ENCODE data around the gene OR5A2. TPM values are rescaled to one million over a fixed set of nuclear protein-coding genes. Genes with fewer than 3 reads are reported as not detected.
"Not testable (repeated sequence)": the region's sequence is repeated elsewhere in the genome, so short reads cannot be mapped to it uniquely, and the experiment has no call there.

OR5A2 gene
- polyA plus RNA-seq, 4 donors: 0.05 TPM; not detected in 3

- DNase-seq (ENCODE audit: low read depth in 4 of 4, low spot score in 3 of 4): no peak
Observed at GRCh38 chr11:59400461-59401261, 25.6 kb downstream of the OR5A2 start.

DNA sequence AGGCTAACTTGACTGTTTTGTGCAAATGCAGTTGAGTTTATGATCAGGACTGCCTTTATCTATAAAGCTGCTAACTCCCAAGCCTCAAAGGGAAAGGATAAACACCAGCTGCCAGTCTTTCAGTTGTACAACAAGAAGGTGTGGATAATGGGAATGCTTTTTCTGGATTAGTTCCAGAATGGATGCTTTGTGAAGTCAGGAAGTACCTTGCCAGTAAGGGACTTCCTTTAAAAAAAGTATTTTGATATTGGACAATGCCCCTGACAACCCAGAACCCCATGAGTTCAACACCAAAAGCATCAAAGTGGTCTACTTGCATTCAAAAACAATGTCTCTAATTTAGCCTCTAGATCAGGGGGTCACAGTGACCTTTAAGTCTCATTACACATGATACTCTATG lies 32.0 kb downstream of the OR5A2 start:
- DNase-seq (ENCODE audit: low read depth in 4 of 4, low spot score in 3 of 4): no peak

GRCh38 chr11:59380263-59381059 lies 45.8 kb downstream of the OR5A2 start:
- DNase-seq (ENCODE audit: low read depth in 4 of 4, low spot score in 3 of 4): no peak

- DNase-seq (ENCODE audit: low read depth in 4 of 4, low spot score in 3 of 4): not testable (repeated sequence)
Observed at GRCh38 chr11:59372324-59372723, 53.9 kb downstream of the OR5A2 start.

DNA sequence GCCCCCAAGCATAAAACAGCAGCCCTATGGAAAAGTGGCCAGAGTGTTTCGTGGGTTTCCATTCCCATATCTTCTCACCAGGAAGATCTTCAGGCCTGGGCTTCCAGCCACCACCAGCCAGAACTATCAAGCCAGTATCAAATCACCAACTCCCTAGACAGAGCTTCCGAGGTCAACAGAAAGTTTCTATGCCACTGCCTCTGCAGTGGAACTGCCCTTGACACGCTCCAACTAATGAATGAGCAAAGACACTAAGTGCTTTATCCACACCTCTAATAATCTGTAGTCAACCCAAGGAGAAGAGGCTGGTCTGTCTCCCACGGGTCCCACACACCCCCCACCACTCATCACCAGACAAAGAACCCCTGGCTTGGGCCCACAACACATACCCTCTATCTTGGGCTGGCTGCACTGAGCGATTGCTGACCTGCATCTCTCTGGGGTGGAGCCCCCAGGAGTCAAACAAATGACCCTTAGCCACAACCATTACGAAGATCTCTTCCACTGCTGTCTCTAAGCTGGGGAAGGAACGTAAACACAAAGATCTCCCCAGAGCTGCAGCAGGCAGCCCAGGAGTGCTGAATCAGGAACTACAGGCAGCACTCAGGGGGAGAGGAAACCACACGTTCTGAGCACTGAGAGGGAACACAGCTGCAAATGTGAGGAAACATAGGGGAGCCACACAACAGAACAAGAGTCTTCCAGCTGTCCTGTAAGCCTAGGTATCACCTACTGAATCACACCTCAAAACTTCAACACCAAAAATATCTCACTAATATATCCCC lies 57.8 kb downstream of the OR5A2 start:
- no peak for DNase-seq (ENCODE audit: low read depth in 4 of 4, low spot score in 3 of 4)

Other genes with a start within 250 kb of the OR5A2 start
- gene MPEG1, start 213.5 kb downstream of the OR5A2 start, polyA plus RNA-seq (ENCODE audit: insufficient read length in 4 of 4): 10 to 100 TPM in 1 of 4 donors, 1 to 10 TPM in 3; 8.9 to 23.1 (median 9.0) TPM
- not detected for gene OR5AN1, start 67.5 kb downstream of the OR5A2 start, polyA plus RNA-seq (ENCODE audit: insufficient read length in 4 of 4)
- under 1 TPM in 2 of 4 donors, not detected in 2; 0.01 to 0.05 TPM for gene OR5A1, start 10.1 kb upstream of the OR5A2 start, polyA plus RNA-seq (ENCODE audit: insufficient read length in 4 of 4)
- gene OR4D6, start 30.5 kb upstream of the OR5A2 start, polyA plus RNA-seq (ENCODE audit: insufficient read length in 4 of 4): not detected
- gene OR4D10, start 46.9 kb upstream of the OR5A2 start, polyA plus RNA-seq (ENCODE audit: insufficient read length in 4 of 4): not detected
- gene OR4D11, start 77.2 kb upstream of the OR5A2 start, polyA plus RNA-seq (ENCODE audit: insufficient read length in 4 of 4): not detected
- gene OR4D9, start 85.1 kb upstream of the OR5A2 start, polyA plus RNA-seq (ENCODE audit: insufficient read length in 4 of 4): under 1 TPM in 3 of 4 donors, not detected in 1; 0.03 to 0.06 (median 0.05) TPM
- gene OSBP, start 189.4 kb upstream of the OR5A2 start, polyA plus RNA-seq (ENCODE audit: insufficient read length in 4 of 4): 10 to 100 TPM; 41.5 to 60.5 (median 50.7) TPM
- 10 to 100 TPM; 36.6 to 47.4 (median 45.2) TPM for gene PATL1, start 242.6 kb upstream of the OR5A2 start, polyA plus RNA-seq (ENCODE audit: insufficient read length in 4 of 4)

Measured in left renal pelvis (tissue), 4 donors.